HG02840 (cell line): Measurements from ENCODE around the gene CAPN2.
"Not testable (repeated sequence)": the region's sequence is repeated elsewhere in the genome, so short reads cannot be mapped to it uniquely, and the experiment has no call there.

Source experiments
- ATAC-seq: cut with Tn5 transposase; IDR thresholded peaks from one replicate; pipeline ENCODE4 v1.9.1; 2021; ENCODE audit warnings: mild to moderate bottlenecking, moderate library complexity, moderate number of reproducible peaks; ENCODE audit not compliant: unreplicated experiment, low FRiP score

Gene CAPN2

GRCh38 chr1:223776826-223777454 lies 64.6 kb downstream of the CAPN2 start:
- ATAC-seq: no peak

GRCh38 chr1:223780318-223780717 lies 68.0 kb downstream of the CAPN2 start:
- ATAC-seq: no peak

- ATAC-seq: no peak
Measured at GRCh38 chr1:223780949-223781348, 68.6 kb downstream of the CAPN2 start.

- ATAC-seq: no peak
Measured at GRCh38 chr1:223783676-223784075, 71.3 kb downstream of the CAPN2 start.

- ATAC-seq: no peak
Measured at GRCh38 chr1:223784541-223784940, 72.2 kb downstream of the CAPN2 start.

GRCh38 chr1:223785808-223786207 lies 73.5 kb downstream of the CAPN2 start:
- no peak for ATAC-seq

GRCh38 chr1:223788746-223789415 lies 76.5 kb downstream of the CAPN2 start:
- no peak for ATAC-seq

GRCh38 chr1:223792046-223792445 lies 79.7 kb downstream of the CAPN2 start:
- ATAC-seq: no peak

- no peak for ATAC-seq
Measured at GRCh38 chr1:223793716-223794115, 81.4 kb downstream of the CAPN2 start.

- ATAC-seq: no peak
Measured at GRCh38 chr1:223794136-223794880, 82.0 kb downstream of the CAPN2 start.

GRCh38 chr1:223796210-223796609 lies 83.9 kb downstream of the CAPN2 start:
- ATAC-seq: no peak

GRCh38 chr1:223802032-223802431 lies 89.7 kb downstream of the CAPN2 start:
- ATAC-seq: no peak

- ATAC-seq: no peak
Measured at GRCh38 chr1:223802602-223803001, 90.3 kb downstream of the CAPN2 start.

- ATAC-seq: no peak
Measured at GRCh38 chr1:223803211-223803610, 90.9 kb downstream of the CAPN2 start.

- not testable (repeated sequence) for ATAC-seq
Measured at GRCh38 chr1:223809905-223810304, 97.6 kb downstream of the CAPN2 start.

GRCh38 chr1:223810586-223810985 lies 98.2 kb downstream of the CAPN2 start:
- no peak for ATAC-seq

- ATAC-seq: no peak
Measured at GRCh38 chr1:223811634-223812101, 99.3 kb downstream of the CAPN2 start.

- ATAC-seq: no peak
Measured at GRCh38 chr1:223813645-223814044, 101.3 kb downstream of the CAPN2 start.

GRCh38 chr1:223815020-223815853 lies 102.9 kb downstream of the CAPN2 start:
- ATAC-seq: no peak

- ATAC-seq: no peak
Measured at GRCh38 chr1:223815865-223816264, 103.5 kb downstream of the CAPN2 start.

GRCh38 chr1:223817265-223817664 lies 104.9 kb downstream of the CAPN2 start:
- not testable (repeated sequence) for ATAC-seq
